B cell (primary cell): ENCODE measurements around the gene HYI. TPM values are rescaled to one million over a fixed set of nuclear protein-coding genes. Genes with fewer than 3 reads are reported as not detected.

Experiments
- ATAC-seq: fragments of 200-7000 bp; cut with Tn5 transposase; one replicate; pipeline ENCODE4 v1.10.0; 2021; ENCODE audit warnings: low read depth, mild to moderate bottlenecking, moderate number of reproducible peaks, moderate library complexity
- CTCF ChIA-PET: fragments of 350-600 bp; sonication (Branson Sonifier 250); formaldehyde crosslinking; loops from one replicate; lab custom pipeline; 2021; ENCODE audit warnings: antibody characterized with exemption, inconsistent platforms; lab: Charles Lee
- POLR2A ChIA-PET: fragments of 350-600 bp; sonication (Branson Sonifier 250); formaldehyde crosslinking; loops from one replicate; lab custom pipeline; 2021; ENCODE audit warnings: antibody characterized with exemption; lab: Charles Lee
- DNase-seq: peaks from one replicate; pipeline ENCODE4 v3.0.0; 2013
- H2AFZ ChIP-seq: 2 replicates; pipeline ENCODE4 v1.6.1; 2012; ENCODE audit warnings: mild to moderate bottlenecking, low read depth, low read length; ENCODE audit not compliant: insufficient read depth, poor library complexity, severe bottlenecking
- H3K27ac ChIP-seq, 2 donors: 1 replicate in 1 of 2; 2 replicates in 1 of 2; pipeline ENCODE4 v1.5.1; 2012 to 2013; ENCODE audit warnings: low read length in 2 of 2, mild to moderate bottlenecking in 2 of 2, moderate library complexity in 1 of 2
- H3K27me3 ChIP-seq, 4 experiments: fragments of 200-600 bp in 1 of 4; sonication (generic) in 1 of 4; replicated peaks in 1 of 4; 1 replicate in 2 of 4; 2 replicates in 2 of 4; pipeline versions ENCODE4 v1.6.1 to v1.7.0; 2013 to 2016; ENCODE audit warnings: low read length in 3 of 4, mild to moderate bottlenecking in 2 of 4, mixed read lengths in 1 of 4, moderate library complexity in 1 of 4; ENCODE audit not compliant: insufficient read depth in 4 of 4, control insufficient read depth in 3 of 4; ENCODE audit errors: control extremely low read depth in 1 of 4
- H3K36me3 ChIP-seq, 2 experiments: replicated peaks in 1 of 2; 1 replicate in 1 of 2; 2 replicates in 1 of 2; pipeline versions ENCODE4 v1.6.1 to v1.7.1; 2013; ENCODE audit warnings: low read length in 1 of 2; ENCODE audit not compliant: insufficient read depth in 2 of 2, control insufficient read depth in 1 of 2; ENCODE audit errors: control extremely low read depth in 1 of 2, extremely low read depth in 1 of 2
- H3K4me1 ChIP-seq, 2 donors: fragments of 200-600 bp in 1 of 2; sonication (generic) in 1 of 2; 1 replicate in 1 of 2; 2 replicates in 1 of 2; pipeline versions ENCODE4 v1.5.1 to v1.6.1; 2013 to 2017; ENCODE audit warnings: low read length in 2 of 2; ENCODE audit not compliant: control insufficient read depth in 2 of 2, insufficient read depth in 2 of 2
- H3K4me2 ChIP-seq: replicated peaks from 2 replicates; pipeline ENCODE3; 2012; ENCODE audit warnings: mild to moderate bottlenecking, low read depth, low read length; ENCODE audit not compliant: poor library complexity, severe bottlenecking
- H3K4me3 ChIP-seq, 5 experiments: fragments of 200-600 bp in 1 of 5; sonication (generic) in 1 of 5; 1 replicate in 3 of 5; 2 replicates in 2 of 5; pipeline versions ENCODE4 v1.5.1 to v1.7.0; 2011 to 2016; ENCODE audit warnings: low read length in 4 of 5, mild to moderate bottlenecking in 4 of 5, low read depth in 2 of 5, control low read depth in 1 of 5, moderate library complexity in 1 of 5; ENCODE audit not compliant: insufficient read depth in 1 of 5; ENCODE audit errors: control extremely low read depth in 1 of 5, extremely low read depth in 1 of 5
- H3K79me2 ChIP-seq: fragments of 200-600 bp; sonication (generic); one replicate; pipeline ENCODE4 v1.6.0; 2016; ENCODE audit warnings: low read length; ENCODE audit not compliant: control insufficient read depth, insufficient read depth
- H3K9ac ChIP-seq: fragments of 200-600 bp; sonication (generic); 2 replicates; pipeline ENCODE4 v1.6.1; 2017; ENCODE audit warnings: mild to moderate bottlenecking, low read length, moderate library complexity
- H3K9me3 ChIP-seq, 3 donors: one replicate each; pipeline versions ENCODE4 v1.6.1 to v1.7.1; 2013; ENCODE audit warnings: low read length in 2 of 3; ENCODE audit not compliant: control insufficient read depth in 2 of 3, insufficient read depth in 1 of 3; ENCODE audit errors: control extremely low read depth in 1 of 3
- H4K20me1 ChIP-seq: 2 replicates; pipeline ENCODE4 v1.6.0; 2012; ENCODE audit warnings: mild to moderate bottlenecking, low read length; ENCODE audit not compliant: insufficient read depth, control insufficient read depth, poor library complexity, severe bottlenecking
- H3K27ac Mint-ChIP-seq: one replicate; pipeline ENCODE4 v1.8.0; 2021; ENCODE audit warnings: mixed read lengths
- H3K27me3 Mint-ChIP-seq: one replicate; pipeline ENCODE4 v1.8.0; 2021; ENCODE audit warnings: mixed read lengths
- H3K4me1 Mint-ChIP-seq: one replicate; pipeline ENCODE4 v1.8.0; 2021; ENCODE audit warnings: mixed read lengths
- H3K4me3 Mint-ChIP-seq: one replicate; pipeline ENCODE4 v1.8.0; 2021; ENCODE audit warnings: mixed read lengths
- H3K9me3 Mint-ChIP-seq: one replicate; pipeline ENCODE4 v1.8.0; 2022; ENCODE audit warnings: mixed read lengths; ENCODE audit not compliant: insufficient read depth
- CTCF ChIP-seq: fragments of 200-600 bp; IDR thresholded peaks from one replicate; pipeline ENCODE4 v1.8.0; 2022; ENCODE audit warnings: antibody characterized with exemption, mild to moderate bottlenecking
- EZH2 ChIP-seq: IDR thresholded peaks from 2 replicates; pipeline ENCODE4 v1.6.1; 2012; ENCODE audit warnings: borderline replicate concordance, low read depth, mild to moderate bottlenecking, moderate library complexity, low read length; ENCODE audit not compliant: insufficient read depth, poor library complexity, severe bottlenecking
- WGBS: methylation state at CpG from one replicate; pipeline ENCODE4 v1.1.5; 2013; ENCODE audit warnings: missing lambda C conversion rate; ENCODE audit not compliant: insufficient coverage; 5-methylcytosine and 5-hydroxymethylcytosine counted together
- intact Hi-C: fragments of 100-400 bp; cut with micrococcal nuclease; formaldehyde crosslinking; loops from one replicate; pipeline ENCODE4 v1.10.0; 2022
- polyA plus RNA-seq: library from polyadenylated mRNA; depleted of rRNA; stranded (reverse); fragments of >200 nt; gene quantifications from 2 replicates; pipeline ENCODE4 v1.2.3, GENCODE V29; 2012
- total RNA-seq, 2 donors: library from RNA; stranded (reverse); fragments of 120-200 nt in 1 of 2; gene quantifications; 1 replicate in 1 of 2; 2 replicates in 1 of 2; pipeline versions ENCODE4 v1.2.3 to v1.2.4, GENCODE V29; 2013 to 2022

Gene HYI
- total and polyA plus RNA-seq, 2 donors (not counting 1 experiment from before 2014, with no cell fraction given), result 21.0 to 26.5 TPM

GRCh38 chr1:43455213-43455889, 1.6 kb upstream of the HYI start:
- Histone ChIP-seq H3K9me3 (no peaks in the 10 kb centered on the region), H2AFZ (no peak overlapping the region), H3K9ac (no peak overlapping the region), H3K79me2 (no peaks in the 10 kb centered on the region), H3K4me1 (peaks cover 8 to 9% of the 10 kb centered on the region in 2 donors), H3K27ac (no peak overlapping the region), H3K4me2 (no peak overlapping the region), H3K27me3 (peaks cover 0 to 12% (median 9%) of the 10 kb centered on the region in 4 experiments), H3K4me3 (no peak overlapping the region), H4K20me1 (no peaks in the 10 kb centered on the region), H3K36me3 (peaks cover 0 to 4% of the 10 kb centered on the region in 2 experiments)
- DNase-seq, result no peak
- peak overlapping the region; percentile 23 for H3K4me3 Mint-ChIP-seq
- ChIA-PET POLR2A (interaction anchor here (0.9 kb wide), 1 partner anchor 194 kb away, joined by 3 read pairs; the partner anchor contains the start of gene KDM4A), CTCF (interaction anchor here (1.6 to 1.9 kb wide), 2 partner anchors 74 to 479 kb away, joined by 3 to 5 read pairs; partner anchors contain the start of gene ARTN)
- no peaks in the 10 kb centered on the region for H3K9me3 Mint-ChIP-seq
- intact Hi-C loops, result loop anchor here (2.0 kb wide), 1 partner anchor 97 kb away; the partner anchor contains the start of gene CDC20
- peaks cover 21% of the 10 kb centered on the region for H3K4me1 Mint-ChIP-seq
- H3K27me3 Mint-ChIP-seq, result peaks cover 21% of the 10 kb centered on the region
- TF ChIP-seq CTCF (no peak), EZH2 (no peak)
- ATAC-seq, result no peak
- no peak overlapping the region for H3K27ac Mint-ChIP-seq
- WGBS, result 83% methylated on average over 2 of the region's 7 CpGs
